AG04449 (cell line): ENCODE measurements around the gene MSANTD3.
A peak's percentile ranks its signal among the peaks of the same experiment; 100 is the strongest.

Experiments
- CTCF ChIA-PET: fragments of 350-600 bp; formaldehyde crosslinking; extraction: SDS; loops from one replicate; lab custom pipeline; 2021; ENCODE audit warnings: antibody characterized with exemption; lab: Yijun Ruan, JAX
- POLR2A ChIA-PET: fragments of 400-600, 350-600 bp; formaldehyde crosslinking; extraction: SDS; loops from one replicate; lab custom pipeline; 2020; ENCODE audit warnings: antibody characterized with exemption, inconsistent platforms; lab: Yijun Ruan, JAX
- DNase-seq: peaks from one replicate; pipeline ENCODE4 v3.0.0-alpha.2; 2010; ENCODE audit warnings: low read depth, low spot score
- H3K4me3 ChIP-seq: 2 replicates; pipeline ENCODE4 v1.5.1; 2011; ENCODE audit warnings: low read depth, mild to moderate bottlenecking, control low read depth, low read length
- CTCF ChIP-seq: IDR thresholded peaks from one replicate; pipeline ENCODE4 v1.5.1; 2011; ENCODE audit warnings: mild to moderate bottlenecking, moderate library complexity, low read length, control low read depth, inconsistent platforms; ENCODE audit not compliant: insufficient read depth; ENCODE audit errors: missing control alignments

Gene MSANTD3

GRCh38 chr9:100485196-100485595, 58.3 kb downstream of the MSANTD3 start:
- ChIA-PET POLR2A (no interaction called here), CTCF (interaction anchor here (1.2 to 2.8 kb wide), 2 partner anchors 21 to 160 kb away, joined by 3 to 7 read pairs; no protein-coding TSS in a partner anchor)
- DNase-seq, result no peak
- TF ChIP-seq CTCF, result no peak
- H3K4me3 ChIP-seq, result no peak overlapping the region

GRCh38 chr9:100486479-100487176, 59.7 kb downstream of the MSANTD3 start:
- no peak for DNase-seq
- TF ChIP-seq CTCF, result no peak
- CTCF ChIA-PET, result interaction anchor here (2.8 kb wide), 1 partner anchor 19 kb away, joined by 7 read pairs; no protein-coding TSS in a partner anchor
- H3K4me3 ChIP-seq, result no peak overlapping the region
- POLR2A ChIA-PET, result no interaction called here

GRCh38 chr9:100488177-100488576, 61.2 kb downstream of the MSANTD3 start:
- CTCF ChIA-PET, result interaction anchor here (0.6 kb wide), 1 partner anchor 634 kb away, joined by 3 read pairs; no protein-coding TSS in a partner anchor

GRCh38 chr9:100489836-100490235, 62.9 kb downstream of the MSANTD3 start:
- no peak overlapping the region for H3K4me3 ChIP-seq
- no peak for DNase-seq
- POLR2A ChIA-PET, result no interaction called here
- CTCF ChIA-PET, result interaction anchor here (1.0 to 1.6 kb wide), 2 partner anchors 11 to 16 kb away, joined by 4 to 5 read pairs; no protein-coding TSS in a partner anchor
- TF ChIP-seq CTCF, result no peak

More at GRCh38 chr9:100488177-100488576, 61.2 kb downstream of the MSANTD3 start:
- no peak for TF ChIP-seq CTCF
- no peak overlapping the region for H3K4me3 ChIP-seq
- no peak for DNase-seq
- POLR2A ChIA-PET, result no interaction called here

- no peak overlapping the region for H3K4me3 ChIP-seq
- CTCF ChIA-PET, result interaction anchor here (1.0 to 3.5 kb wide), 4 partner anchors 11 to 55 kb away, joined by 3 to 12 read pairs (median 4); no protein-coding TSS in a partner anchor
- DNase-seq, result no peak
These were observed 66.0 kb downstream of the MSANTD3 start for GRCh38 chr9:100492952-100493351.

More at GRCh38 chr9:100492952-100493351, 66.0 kb downstream of the MSANTD3 start:
- POLR2A ChIA-PET, result no interaction called here
- TF ChIP-seq CTCF, result peak; percentile 11
